Measurements from ENCODE around the gene WDR33.

WDR33 gene

DNA sequence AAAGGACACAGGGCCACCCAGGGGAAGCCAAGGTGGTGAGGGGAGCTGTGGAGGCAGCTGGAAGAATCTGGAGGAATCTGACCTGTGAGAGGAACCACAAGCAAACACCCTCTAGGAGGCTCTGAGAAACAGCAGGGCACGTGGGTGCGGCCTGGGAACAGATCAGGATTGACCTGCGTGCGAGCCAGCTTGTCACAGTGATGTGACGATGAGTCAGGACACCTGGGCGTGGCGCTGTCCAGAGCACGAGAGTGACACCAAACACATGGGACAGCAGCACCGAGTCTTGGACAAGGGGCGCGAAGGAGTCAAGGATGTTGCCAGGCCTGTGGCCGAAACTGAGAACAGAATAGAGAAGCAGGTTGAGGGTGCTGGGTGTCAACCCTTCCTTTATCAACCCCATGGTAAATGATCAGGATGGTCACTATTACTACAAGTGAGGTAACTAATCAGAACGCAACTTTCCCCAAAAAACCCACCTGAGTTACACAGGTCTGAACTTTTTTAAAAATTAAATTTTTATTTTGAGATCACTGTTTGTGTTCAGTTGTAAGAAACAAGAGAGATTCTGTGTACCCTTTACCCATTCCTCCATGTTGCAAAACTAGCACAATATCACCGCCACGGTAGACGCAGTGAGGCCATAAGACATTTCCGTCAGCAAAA is 110.3 kb downstream of the WDR33 start:
- no peak for ATAC-seq
- TF ChIP-seq ISL1 (CRISPR knock-in tag; IDR thresholded peaks at IDR 0.05) (no peak), CSDC2 (CRISPR knock-in tag; IDR thresholded peaks at IDR 0.05) (no peak), RARB (CRISPR knock-in tag; IDR thresholded peaks at IDR 0.05) (no peak), SNAI2 (CRISPR knock-in tag; IDR thresholded peaks at IDR 0.05) (no peak), OSR1 (CRISPR knock-in tag; IDR thresholded peaks at IDR 0.05) (no peak), ZFP3 (CRISPR knock-in tag; IDR thresholded peaks at IDR 0.05) (no peak), ESRRG (CRISPR knock-in tag; IDR thresholded peaks at IDR 0.05) (no peak), PPARA (CRISPR knock-in tag; IDR thresholded peaks at IDR 0.05; ENCODE audit: borderline replicate concordance) (no peak), ZC3H10 (CRISPR knock-in tag; IDR thresholded peaks at IDR 0.05) (no peak), ZNF70 (CRISPR knock-in tag; IDR thresholded peaks at IDR 0.05) (no peak), ZFP30 (CRISPR knock-in tag; IDR thresholded peaks at IDR 0.05) (no peak), GLIS3 (CRISPR knock-in tag; IDR thresholded peaks at IDR 0.05) (no peak), ZNF8 (CRISPR knock-in tag; IDR thresholded peaks at IDR 0.05) (no peak), ARNTL (CRISPR knock-in tag; IDR thresholded peaks at IDR 0.05; ENCODE audit: borderline replicate concordance, low read depth) (no peak), BACH2 (CRISPR knock-in tag; IDR thresholded peaks at IDR 0.05; ENCODE audit: borderline replicate concordance) (no peak)
- TF ChIP-seq, protein P1, sequence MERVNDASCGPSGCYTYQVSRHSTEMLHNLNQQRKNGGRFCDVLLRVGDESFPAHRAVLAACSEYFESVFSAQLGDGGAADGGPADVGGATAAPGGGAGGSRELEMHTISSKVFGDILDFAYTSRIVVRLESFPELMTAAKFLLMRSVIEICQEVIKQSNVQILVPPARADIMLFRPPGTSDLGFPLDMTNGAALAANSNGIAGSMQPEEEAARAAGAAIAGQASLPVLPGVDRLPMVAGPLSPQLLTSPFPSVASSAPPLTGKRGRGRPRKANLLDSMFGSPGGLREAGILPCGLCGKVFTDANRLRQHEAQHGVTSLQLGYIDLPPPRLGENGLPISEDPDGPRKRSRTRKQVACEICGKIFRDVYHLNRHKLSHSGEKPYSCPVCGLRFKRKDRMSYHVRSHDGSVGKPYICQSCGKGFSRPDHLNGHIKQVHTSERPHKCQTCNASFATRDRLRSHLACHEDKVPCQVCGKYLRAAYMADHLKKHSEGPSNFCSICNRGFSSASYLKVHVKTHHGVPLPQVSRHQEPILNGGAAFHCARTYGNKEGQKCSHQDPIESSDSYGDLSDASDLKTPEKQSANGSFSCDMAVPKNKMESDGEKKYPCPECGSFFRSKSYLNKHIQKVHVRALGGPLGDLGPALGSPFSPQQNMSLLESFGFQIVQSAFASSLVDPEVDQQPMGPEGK (CRISPR knock-in tag; IDR thresholded peaks at IDR 0.05; ENCODE audit: borderline replicate concordance): no peak
- TF ChIP-seq, protein P2, sequence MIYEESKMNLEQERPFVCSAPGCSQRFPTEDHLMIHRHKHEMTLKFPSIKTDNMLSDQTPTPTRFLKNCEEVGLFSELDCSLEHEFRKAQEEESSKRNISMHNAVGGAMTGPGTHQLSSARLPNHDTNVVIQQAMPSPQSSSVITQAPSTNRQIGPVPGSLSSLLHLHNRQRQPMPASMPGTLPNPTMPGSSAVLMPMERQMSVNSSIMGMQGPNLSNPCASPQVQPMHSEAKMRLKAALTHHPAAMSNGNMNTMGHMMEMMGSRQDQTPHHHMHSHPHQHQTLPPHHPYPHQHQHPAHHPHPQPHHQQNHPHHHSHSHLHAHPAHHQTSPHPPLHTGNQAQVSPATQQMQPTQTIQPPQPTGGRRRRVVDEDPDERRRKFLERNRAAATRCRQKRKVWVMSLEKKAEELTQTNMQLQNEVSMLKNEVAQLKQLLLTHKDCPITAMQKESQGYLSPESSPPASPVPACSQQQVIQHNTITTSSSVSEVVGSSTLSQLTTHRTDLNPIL (CRISPR knock-in tag; IDR thresholded peaks at IDR 0.05; ENCODE audit: low read depth): no peak
- TF ChIP-seq, protein P3, sequence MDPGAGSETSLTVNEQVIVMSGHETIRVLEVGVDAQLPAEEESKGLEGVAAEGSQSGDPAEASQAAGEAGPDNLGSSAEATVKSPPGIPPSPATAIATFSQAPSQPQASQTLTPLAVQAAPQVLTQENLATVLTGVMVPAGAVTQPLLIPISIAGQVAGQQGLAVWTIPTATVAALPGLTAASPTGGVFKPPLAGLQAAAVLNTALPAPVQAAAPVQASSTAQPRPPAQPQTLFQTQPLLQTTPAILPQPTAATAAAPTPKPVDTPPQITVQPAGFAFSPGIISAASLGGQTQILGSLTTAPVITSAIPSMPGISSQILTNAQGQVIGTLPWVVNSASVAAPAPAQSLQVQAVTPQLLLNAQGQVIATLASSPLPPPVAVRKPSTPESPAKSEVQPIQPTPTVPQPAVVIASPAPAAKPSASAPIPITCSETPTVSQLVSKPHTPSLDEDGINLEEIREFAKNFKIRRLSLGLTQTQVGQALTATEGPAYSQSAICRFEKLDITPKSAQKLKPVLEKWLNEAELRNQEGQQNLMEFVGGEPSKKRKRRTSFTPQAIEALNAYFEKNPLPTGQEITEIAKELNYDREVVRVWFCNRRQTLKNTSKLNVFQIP (CRISPR knock-in tag; IDR thresholded peaks at IDR 0.05; ENCODE audit: borderline replicate concordance, low read depth): no peak
- TF ChIP-seq, protein P4, sequence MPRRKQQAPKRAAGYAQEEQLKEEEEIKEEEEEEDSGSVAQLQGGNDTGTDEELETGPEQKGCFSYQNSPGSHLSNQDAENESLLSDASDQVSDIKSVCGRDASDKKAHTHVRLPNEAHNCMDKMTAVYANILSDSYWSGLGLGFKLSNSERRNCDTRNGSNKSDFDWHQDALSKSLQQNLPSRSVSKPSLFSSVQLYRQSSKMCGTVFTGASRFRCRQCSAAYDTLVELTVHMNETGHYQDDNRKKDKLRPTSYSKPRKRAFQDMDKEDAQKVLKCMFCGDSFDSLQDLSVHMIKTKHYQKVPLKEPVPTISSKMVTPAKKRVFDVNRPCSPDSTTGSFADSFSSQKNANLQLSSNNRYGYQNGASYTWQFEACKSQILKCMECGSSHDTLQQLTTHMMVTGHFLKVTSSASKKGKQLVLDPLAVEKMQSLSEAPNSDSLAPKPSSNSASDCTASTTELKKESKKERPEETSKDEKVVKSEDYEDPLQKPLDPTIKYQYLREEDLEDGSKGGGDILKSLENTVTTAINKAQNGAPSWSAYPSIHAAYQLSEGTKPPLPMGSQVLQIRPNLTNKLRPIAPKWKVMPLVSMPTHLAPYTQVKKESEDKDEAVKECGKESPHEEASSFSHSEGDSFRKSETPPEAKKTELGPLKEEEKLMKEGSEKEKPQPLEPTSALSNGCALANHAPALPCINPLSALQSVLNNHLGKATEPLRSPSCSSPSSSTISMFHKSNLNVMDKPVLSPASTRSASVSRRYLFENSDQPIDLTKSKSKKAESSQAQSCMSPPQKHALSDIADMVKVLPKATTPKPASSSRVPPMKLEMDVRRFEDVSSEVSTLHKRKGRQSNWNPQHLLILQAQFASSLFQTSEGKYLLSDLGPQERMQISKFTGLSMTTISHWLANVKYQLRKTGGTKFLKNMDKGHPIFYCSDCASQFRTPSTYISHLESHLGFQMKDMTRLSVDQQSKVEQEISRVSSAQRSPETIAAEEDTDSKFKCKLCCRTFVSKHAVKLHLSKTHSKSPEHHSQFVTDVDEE (CRISPR knock-in tag; IDR thresholded peaks at IDR 0.05): no peak
- TF ChIP-seq, protein P5, sequence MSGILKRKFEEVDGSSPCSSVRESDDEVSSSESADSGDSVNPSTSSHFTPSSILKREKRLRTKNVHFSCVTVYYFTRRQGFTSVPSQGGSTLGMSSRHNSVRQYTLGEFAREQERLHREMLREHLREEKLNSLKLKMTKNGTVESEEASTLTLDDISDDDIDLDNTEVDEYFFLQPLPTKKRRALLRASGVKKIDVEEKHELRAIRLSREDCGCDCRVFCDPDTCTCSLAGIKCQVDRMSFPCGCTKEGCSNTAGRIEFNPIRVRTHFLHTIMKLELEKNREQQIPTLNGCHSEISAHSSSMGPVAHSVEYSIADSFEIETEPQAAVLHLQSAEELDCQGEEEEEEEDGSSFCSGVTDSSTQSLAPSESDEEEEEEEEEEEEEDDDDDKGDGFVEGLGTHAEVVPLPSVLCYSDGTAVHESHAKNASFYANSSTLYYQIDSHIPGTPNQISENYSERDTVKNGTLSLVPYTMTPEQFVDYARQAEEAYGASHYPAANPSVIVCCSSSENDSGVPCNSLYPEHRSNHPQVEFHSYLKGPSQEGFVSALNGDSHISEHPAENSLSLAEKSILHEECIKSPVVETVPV (CRISPR knock-in tag; IDR thresholded peaks at IDR 0.05): no peak

DNA sequence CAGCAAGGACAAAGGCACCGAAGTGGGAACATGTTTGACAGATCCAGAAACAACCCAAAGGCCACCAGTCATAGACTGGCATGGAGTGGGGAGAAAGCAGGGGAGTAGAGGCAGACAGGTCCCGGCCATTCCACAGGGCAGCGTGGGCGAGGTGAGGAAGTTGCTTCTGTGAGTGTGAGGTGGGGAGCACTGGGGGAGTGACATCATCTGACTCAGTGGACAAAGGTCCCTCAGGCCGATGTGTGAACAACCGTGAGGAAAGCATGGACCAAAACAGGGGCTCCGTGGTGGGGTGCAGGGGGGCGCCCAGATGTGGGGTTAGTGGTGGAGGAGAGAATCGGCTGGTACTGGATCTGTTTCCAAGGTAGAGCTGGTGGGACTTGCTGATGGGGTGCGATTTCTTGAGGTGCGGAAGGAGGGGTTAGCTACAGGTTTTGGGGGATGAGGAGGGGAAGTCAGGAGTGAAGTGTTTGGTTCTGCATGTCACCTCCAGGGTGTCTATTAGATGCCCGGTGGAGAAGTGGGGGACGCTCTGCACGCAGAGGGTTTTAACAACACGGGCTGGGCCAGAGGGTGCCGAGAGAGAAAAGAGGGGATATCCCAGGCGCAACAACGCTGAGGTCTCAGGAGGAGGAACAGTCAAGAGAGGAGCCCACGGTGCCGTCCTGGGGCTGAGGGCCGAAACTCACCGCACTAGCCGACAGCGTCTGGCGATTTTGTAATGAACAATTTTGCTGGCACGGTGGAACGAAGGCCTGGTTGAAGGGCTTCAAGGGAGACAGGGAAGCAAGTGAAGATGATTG is 112.2 kb downstream of the WDR33 start:
- no peak for TF ChIP-seq TCF4 (CRISPR knock-in tag; IDR thresholded peaks at IDR 0.05; ENCODE audit: borderline replicate concordance)
- TF ChIP-seq RARB (CRISPR knock-in tag; IDR thresholded peaks at IDR 0.05): no peak
- no peak for TF ChIP-seq OSR1 (CRISPR knock-in tag; IDR thresholded peaks at IDR 0.05)
- ATAC-seq: no peak

Data from SK-N-SH treated with all-trans-retinoic acid at 6 μM for 48 hours (cell line).